Mammary epithelial cell (primary cell): ENCODE results near the gene GRAP2.

ENCODE experiments used
- CTCF ChIP-seq, 2 donors: IDR thresholded peaks in 1 of 2; conservative IDR thresholded peaks in 1 of 2; 2 replicates each; pipeline ENCODE4 v1.5.1; 2011 to 2012; ENCODE audit warnings: inconsistent platforms in 2 of 2, low read length in 2 of 2, mild to moderate bottlenecking in 2 of 2, control low read depth in 1 of 2, low read depth in 1 of 2; ENCODE audit not compliant: insufficient read depth in 1 of 2; ENCODE audit errors: extremely low read depth in 1 of 2
- EZH2 ChIP-seq: IDR thresholded peaks from 2 replicates; pipeline ENCODE4 v1.6.1; 2012; ENCODE audit warnings: low read length, inconsistent platforms, borderline replicate concordance

GRCh38 chr22:39910876-39911613 is 10.2 kb downstream of the GRAP2 start:
- TF ChIP-seq CTCF (conservative IDR thresholded peaks at IDR 0.05 in 1 of 2, IDR thresholded peaks at IDR 0.05 in 1 of 2; ENCODE audit: extremely low read depth in 1 of 2, insufficient read depth in 1 of 2, low read depth in 1 of 2, low read length in 2 of 2) (no peak), EZH2 (no peak)
